T-helper 22 cell (primary cell): ENCODE data around the gene CDKN1C.

Experiments used
- DNase-seq: peaks from one replicate; pipeline ENCODE4 v3.0.0-alpha.2; 2020; ENCODE audit warnings: low read depth

The CDKN1C gene

DNA sequence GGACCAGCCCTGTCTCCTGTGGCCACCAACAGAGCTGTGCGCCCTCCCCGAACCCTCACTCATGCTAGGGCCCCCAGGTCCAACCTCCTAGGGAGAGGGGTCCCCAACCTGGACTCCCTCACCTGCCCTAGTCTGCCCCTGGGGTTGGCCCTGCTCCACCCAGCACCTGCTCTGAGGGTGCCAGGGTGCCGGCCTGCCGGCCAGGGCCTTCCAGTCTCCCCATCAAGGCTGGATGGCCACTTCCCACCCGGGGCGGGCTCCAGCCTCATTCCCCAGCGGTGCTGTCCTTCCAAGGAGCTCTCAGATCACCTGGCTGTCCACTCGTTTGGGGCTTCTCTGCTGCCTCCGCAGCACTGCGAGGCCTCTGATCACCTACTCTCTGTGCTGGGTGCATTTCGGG, 39.1 kb downstream of the CDKN1C start:
- DNase-seq = no peak

DNA sequence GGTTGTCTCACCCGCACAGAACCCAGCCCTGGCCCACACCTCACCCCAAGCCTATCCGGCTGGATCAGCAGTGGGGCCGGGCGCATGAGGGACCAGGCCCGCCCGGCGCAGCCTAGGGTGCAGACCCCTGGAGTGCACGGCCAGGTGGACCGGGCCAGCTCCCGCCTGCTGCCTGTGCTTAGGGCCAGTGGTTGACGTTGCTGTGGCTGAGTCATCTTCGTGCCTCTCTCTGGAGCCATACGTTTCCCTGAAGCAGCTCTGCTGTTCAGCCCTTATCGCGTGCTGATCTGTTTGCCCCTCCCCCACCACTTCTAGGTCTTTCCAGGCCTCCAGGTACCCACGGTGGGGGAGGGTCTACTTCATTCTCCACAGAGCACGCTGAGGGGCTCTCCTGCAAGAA, 39.5 kb downstream of the CDKN1C start:
- DNase-seq = no peak

DNA sequence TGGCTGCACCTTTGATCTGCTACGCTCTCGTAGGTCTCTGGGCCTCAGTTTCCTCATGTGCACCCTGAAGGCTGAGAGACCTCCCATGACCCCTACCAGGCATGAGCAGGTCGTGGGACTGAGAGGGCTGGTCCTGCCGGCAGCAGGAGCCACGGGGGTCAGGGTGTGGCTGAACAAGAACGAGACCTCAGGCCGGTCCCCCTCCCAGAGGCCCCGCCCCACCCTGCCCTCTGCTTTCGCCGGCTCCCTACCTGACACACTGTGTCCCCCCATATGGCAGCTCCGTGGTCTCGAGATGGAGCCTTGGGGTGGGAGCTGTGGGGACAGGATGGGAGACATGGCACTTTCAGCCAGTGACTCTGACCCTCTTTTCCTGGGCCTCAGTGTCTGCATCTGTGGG, 40.6 kb downstream of the CDKN1C start:
- no peak for DNase-seq

DNA sequence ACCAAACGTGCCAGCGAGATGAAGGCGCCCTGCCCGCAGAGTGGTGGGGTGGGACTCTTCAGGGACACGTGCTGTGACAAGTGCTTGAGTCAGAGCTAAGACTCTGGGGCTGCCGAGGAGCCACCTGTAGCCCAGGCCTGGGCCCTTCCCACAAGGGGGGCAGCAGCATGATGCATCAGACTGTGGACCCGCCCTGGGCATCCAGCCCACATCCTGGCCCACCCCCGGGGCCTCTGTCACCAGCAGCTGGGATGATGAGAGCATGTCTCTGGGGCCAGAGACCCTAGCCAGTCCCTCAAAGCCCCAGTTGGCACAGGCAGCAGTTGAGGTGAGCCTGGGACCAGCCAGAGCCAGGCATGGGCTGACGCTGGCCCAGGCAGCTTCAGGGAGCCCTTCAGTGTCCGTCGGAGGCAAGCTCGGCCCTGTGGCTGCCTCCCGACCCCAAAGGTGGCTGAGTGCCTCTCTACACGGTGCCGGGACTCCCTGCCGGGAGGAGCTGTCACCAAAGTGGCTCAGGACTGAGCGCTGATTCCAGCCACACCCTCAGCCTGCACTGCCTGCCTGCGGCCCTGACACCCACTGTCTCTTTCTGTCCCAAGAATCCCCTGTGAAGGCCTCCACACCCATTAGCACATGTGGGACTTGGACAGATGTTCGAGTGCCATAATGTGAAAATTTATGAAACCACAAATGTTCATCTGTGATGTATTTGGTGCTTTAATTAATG, 41.3 kb downstream of the CDKN1C start:
- DNase-seq = no peak

DNA sequence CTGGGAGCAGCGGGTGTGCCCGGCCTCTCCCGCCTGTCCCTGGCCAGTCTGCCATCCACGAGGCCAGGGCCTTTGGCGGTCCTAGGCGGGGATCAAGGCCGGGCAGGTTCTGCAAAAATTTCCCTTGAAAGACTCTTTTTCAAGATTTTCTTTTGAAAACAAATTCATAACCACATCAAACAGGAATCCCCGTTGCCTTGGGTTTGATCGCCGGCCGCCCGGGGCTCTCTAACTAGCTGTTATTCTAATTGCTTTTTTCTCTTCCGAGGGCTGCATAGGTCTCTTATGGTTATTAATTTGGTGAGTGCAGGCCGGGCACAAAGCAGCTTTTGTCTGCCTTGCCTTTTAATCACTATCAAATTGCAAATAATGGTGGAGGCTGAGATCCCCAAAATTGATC, 42.0 kb downstream of the CDKN1C start:
- no peak for DNase-seq

DNA sequence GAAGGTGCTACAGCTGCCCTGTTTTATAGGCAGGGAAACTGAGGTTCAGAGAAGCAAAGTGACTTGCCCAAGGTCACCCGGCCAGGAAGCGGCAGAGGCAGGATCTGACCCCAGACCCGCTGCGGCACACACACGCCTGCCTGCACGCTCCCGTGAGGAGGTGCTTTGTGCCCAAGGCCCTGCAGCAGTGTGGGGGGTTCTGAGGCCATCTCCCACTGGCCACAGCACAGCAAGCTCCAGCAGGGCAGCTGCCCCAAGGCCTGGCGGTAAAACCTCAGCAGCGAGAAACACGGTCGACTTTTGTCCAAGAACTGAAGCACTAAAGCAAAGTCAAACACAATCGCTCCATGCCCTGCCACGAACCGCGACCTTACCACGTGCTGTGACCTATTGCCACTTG, 42.7 kb downstream of the CDKN1C start:
- DNase-seq = no peak

DNA sequence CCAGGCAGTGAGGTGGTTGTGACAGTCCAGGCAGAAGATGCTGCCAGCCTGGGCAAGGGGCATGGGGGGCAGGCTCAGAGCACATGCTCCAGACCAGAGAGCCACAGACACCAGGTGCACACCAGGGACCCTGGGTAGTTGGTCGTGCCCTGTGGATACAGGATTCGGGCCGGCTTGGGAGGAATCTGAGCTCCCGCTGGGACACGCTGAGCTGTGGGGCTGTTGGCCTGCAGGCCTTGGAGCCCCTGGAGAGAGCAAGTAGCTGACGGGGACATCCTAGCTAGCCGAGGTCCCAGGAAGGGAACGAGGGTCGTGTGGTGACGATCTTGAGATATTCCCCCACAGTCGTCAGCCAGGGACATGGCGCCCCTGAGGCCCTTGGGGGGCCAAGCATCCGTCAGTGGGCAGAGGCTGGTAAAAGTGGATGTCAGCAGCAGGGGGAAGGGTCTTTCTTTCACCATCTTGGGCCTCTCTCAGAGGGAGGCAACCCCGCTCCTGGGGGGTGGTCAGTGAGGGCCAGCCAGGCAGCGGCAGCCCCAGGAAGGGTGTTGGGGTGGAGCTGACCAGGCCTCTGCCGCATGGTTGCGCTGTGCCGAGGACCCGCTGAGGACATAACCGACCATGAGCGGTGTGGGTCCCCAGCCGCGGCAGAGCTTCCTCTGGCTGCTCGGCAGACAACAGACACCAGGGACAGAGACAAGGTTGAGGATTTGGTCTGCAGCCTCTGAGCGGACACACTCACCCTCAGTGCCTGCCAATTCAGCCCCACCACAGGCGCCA, 44.0 kb downstream of the CDKN1C start:
- DNase-seq = no peak

DNA sequence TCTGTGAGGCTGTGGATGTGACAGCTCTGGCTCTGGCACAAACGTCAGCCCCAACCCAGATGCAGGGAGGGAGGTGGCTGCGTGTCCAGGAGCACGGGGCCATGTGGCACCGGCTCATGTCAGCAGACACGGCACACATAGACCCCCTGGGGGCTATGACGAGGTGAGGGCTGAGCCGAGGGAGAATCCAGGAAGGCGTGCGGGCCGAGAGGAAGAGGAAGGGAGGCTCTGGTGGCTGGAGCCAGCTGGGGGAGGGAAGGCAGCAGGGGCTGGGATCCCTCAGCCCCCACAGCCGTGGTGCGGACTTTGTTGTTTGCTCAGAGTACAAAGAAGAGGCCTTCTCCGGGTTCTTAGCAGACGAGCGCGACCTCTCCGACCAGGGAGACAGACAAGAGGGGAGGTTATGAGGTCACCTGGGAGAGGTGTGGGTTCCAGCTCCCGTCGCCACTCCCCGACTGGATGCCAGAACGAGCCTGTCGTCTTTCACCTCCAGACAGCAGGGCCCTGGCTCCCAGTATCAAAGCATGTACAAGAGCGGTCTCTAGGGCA, 46.1 kb downstream of the CDKN1C start:
- DNase-seq = no peak

DNA sequence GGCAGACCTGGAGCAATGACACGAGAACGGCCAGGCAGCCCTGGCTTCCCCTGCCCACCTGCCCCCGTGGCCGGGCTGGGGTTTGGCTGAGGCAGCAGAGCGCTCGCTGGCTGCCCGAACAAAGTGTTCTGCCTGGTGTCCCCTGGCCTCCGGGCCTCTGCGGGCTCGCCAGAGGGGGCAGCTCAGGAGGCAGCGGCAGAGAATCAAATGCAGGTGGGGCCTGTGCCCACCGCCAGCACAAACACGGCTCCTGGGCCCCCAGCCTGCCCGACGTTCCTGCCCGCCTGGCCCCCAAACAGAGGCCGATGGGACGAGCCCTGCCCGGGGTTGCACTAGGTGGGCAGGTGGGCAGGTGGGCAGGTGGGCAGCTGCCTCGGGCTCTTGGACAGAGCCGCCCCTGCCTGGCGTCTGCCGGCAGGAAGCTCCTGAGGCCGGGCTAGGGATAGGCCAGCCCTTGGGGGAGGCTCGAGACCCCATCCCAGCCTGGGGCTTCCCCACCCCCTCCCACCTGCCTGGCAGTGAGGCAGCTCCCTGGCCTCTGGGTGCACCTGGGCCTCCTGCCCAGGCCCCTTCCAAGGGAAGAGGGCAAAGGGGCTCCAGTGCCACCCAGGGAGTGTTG, 46.8 kb downstream of the CDKN1C start:
- no peak for DNase-seq

DNA sequence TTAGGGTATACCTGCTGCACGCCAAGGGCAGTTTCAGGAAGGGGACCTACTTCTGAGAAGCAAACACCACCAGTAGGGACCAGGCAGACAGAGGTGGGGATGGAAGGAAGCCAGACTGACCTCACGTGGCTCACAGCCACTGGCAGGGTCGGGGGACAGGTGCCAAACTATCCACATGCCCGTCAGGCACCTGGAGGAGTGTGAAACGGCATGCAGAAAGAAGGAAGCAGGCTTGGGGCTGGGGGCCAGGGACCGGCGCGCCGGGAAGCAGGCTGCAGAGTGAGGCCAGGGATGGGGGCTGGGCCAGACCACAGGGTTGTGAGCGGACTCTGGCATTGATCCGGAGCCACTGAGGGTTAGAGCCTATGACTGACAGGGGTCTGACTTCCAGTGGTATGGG, 47.5 kb downstream of the CDKN1C start:
- no peak for DNase-seq

DNA sequence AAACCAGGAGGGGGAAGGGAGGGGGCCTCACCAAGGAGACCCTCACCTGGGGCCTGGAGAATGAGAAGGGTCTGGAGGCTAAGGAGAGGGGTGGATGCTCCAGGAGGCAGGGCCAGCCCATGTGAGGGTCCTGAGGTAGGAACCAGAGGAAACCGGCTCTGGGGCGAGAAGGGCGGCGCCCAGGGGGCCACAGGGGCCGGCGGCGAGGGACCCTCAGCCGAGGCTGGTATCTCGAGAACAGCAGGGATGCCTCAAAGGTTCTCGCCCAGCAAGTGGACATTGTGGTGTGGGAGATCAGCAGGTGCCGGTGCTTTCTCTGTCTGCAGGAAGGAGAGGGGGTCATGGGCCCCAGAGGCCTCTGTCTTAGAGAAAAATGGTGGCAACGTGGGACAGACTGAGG, 47.9 kb downstream of the CDKN1C start:
- no peak for DNase-seq

DNA sequence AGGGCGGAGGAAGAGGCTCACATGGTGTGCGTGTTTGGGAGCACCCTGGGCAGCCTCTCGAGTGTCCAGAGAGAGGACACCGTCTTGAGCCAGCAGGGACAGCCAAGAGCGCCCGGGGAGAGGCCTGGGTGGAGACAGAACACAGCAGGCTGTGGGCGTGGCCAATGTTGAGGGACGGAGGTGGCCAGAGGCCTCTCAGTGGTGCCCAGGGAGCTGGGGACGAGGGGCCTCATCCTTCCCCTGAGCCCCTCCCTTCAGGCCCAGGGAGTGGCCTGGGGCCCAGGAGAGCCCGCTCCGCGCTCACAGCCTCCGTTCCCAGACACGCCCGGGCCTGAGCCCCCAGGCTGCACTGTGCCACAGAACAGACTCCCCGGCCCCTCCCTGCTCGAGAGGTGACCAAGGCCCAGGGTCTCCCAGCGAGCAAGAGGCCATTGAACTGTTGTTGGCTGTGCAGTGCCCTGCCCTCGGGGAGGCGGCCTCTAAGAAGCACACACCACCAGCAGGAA, 48.4 kb downstream of the CDKN1C start:
- DNase-seq = no peak

DNA sequence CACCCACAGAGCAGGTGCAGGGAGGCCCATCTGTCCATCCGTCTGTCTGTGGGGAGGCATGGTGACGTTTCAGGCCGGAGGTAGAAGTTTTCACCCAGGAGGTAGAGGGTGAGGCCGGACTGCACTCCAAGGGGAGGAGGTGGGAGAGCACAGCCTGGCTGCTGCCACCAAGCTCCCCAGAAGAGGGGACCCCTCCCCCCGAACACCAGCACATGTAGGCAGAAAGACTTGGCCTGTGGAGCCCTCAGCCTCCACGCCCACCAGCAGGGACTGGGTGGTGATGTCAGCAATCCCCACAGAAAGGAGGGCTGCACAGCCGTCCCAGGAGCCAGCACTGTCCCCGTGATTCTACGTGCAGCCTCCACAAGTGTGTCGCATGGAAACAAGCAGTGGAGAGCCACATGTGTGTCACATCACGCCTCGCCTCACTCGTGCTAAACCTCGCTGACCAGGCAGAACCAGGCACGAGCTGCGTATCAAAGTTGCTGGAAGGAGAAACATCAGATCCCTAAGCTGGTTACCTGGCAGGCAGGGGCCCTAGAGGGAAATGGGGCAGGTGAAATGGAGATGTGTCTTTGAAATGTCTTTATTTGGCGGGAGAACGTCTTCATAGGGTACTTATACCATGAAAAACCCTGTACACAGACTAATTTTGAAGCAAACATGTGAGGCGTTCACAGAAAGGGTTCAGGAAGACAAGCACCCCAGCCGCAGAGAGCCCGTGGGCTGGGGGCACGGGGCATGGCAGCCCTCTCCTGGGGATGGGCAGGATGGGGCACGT, 49.1 kb downstream of the CDKN1C start:
- DNase-seq = no peak

DNA sequence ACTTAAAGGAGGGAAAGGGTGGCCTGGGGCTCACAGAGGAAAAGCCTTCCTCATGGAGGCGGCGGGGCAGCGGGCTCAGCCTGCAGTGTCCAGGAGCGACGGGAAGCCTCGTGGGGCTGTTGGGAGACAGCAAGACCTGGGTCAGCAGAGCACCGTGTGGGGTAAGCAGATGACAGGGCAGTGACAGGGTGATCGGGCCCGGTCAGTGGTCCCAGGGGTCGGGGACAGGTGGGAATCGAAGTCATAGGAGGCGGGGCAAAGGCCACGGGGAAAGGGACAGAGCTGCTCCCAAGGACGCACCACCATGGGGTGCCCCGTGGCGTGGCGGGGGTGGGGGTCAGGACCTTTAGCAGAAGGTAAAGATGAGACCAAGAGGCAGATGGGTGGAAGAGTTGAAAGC, 49.8 kb downstream of the CDKN1C start:
- no peak for DNase-seq

DNA sequence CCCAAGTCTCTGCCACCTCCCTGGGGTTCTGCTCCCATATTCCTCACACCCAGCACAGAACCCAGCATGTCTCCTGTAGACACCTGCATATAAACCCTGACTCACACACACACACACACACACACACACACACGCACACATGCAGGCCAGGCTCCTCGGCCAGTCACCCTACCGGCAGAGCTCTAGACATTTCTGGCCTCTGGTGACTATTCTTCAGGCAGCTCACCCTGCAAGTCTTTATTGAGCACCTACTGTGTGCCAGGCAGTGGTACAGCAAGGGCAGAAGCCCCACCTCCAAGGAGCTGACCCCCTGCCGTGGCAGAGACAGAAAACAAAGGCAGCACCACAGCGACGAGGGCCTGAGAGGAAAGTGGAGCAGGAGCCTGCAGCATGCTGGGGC, 50.3 kb downstream of the CDKN1C start:
- DNase-seq = no peak

DNA sequence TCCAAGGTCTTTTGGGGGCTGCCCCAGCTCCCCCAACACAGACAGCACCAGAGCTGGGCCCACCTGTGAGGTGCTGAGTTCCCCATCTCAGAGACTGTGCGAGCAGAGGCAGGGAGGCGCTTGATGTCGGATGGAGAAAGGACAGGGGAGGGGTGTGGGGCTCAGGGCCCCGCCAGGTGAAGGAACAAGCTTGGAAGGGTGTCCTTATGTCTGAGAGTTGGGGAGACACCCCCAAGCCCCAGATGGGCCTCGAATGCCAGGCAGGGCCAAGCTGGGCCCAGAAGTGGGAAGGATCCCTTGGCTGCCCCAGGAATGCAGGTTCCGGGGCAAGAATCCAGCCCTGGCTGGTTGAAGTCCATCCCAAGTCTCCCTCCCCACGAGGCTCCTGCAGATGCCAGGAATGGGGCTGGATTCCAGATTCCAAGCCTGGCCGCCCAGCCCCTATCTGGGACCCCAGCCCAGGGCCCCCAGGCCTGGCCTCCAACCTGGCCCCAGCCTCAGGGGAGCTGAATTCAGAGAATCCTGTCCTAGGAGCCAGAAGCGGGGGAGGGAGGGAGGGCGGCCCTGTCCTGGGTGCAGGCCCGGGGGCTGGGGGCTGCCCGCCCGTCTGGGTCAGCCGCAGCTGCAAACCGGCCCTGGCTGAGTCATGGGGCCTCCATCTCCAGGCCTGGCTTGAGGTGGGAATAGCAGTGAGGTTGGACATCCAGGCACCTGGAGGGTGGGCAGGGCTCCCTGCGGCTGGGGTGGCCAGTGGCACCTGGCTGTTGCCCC, 50.9 kb downstream of the CDKN1C start:
- DNase-seq = no peak

DNA sequence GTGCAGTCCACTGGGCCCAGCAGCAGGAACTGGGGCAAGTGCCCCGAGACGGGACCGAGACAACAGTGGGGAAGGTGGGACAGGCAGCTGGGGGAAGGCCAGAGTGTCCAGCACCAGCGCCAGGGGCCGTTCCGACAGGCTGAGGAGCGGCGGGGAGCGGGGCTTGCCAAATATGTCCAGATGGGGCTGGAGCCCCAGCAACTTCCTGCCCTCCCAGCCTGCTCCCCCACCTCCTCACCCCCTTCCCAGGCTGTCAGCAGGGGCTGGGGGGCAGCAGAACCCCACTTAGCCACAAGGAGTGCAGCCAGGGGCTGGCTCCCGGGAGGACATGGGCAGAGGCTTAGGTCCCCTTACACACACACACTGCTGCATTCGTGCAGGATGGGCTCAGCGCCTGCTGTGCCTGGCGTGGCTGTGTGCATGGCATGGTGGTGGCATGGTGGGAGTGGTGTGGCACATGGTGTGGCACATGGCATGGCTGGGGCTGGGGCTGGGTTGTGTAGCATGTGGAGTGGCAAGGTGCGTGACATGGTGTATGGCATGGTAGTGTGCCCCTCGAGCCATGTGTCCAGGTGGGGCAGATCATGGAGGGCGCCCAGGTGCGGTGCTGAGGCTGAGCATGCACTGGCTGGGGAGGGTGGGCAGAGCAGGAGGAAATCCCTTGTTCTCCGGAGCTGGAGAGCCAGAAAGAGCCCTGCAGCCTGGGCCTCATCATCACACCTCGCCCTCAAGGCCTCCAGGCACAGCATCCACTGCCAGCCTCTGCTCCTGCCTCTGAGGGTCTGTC, 51.7 kb downstream of the CDKN1C start:
- no peak for DNase-seq
